HS-5 (cell line): ENCODE results near the gene GMEB2.
"Not testable (repeated sequence)": the region's sequence is repeated elsewhere in the genome, so short reads cannot be mapped to it uniquely, and the experiment has no call there.

Source experiments
- DNase-seq: peaks from one replicate; pipeline ENCODE4 v3.0.0-alpha.2; 2012; ENCODE audit warnings: low read depth

Gene GMEB2

GRCh38 chr20:63626424-63627128 is at the start of gene GMEB2:
TSS of gene GMEB2 (minus strand) at chr20:63627101. CDS start at chr20:63619397, 7,704 bp downstream.
- DNase-seq, result no peak

GRCh38 chr20:63675681-63676368 is 48.9 kb upstream of the GMEB2 start:
- no peak for DNase-seq

GRCh38 chr20:63673951-63674350 is 47.0 kb upstream of the GMEB2 start:
- no peak for DNase-seq

GRCh38 chr20:63672666-63673065 is 45.8 kb upstream of the GMEB2 start:
- DNase-seq, result no peak

- not testable (repeated sequence) for DNase-seq
Observed at GRCh38 chr20:63671695-63672094, 44.8 kb upstream of the GMEB2 start.

- no peak for DNase-seq
Observed at GRCh38 chr20:63668351-63668750, 41.5 kb upstream of the GMEB2 start.

- DNase-seq, result no peak
Observed at GRCh38 chr20:63667858-63668257, 41.0 kb upstream of the GMEB2 start.

GRCh38 chr20:63665708-63666107 is 38.8 kb upstream of the GMEB2 start:
- DNase-seq, result no peak

GRCh38 chr20:63664861-63665594 is 38.1 kb upstream of the GMEB2 start:
- no peak for DNase-seq

GRCh38 chr20:63664143-63664851 is 37.4 kb upstream of the GMEB2 start:
- DNase-seq, result no peak

GRCh38 chr20:63663332-63664066 is 36.6 kb upstream of the GMEB2 start:
- no peak for DNase-seq

- no peak for DNase-seq
Observed at GRCh38 chr20:63662813-63663189, 35.9 kb upstream of the GMEB2 start.

GRCh38 chr20:63661959-63662812 is 35.3 kb upstream of the GMEB2 start:
- no peak for DNase-seq

- no peak for DNase-seq
Observed at GRCh38 chr20:63661108-63661507, 34.2 kb upstream of the GMEB2 start.

GRCh38 chr20:63660622-63661021 is 33.7 kb upstream of the GMEB2 start:
- no peak for DNase-seq

- DNase-seq, result not testable (repeated sequence)
Observed at GRCh38 chr20:63660174-63660573, 33.3 kb upstream of the GMEB2 start.

- no peak for DNase-seq
Observed at GRCh38 chr20:63659370-63659769, 32.5 kb upstream of the GMEB2 start.

GRCh38 chr20:63658749-63659187 is 31.9 kb upstream of the GMEB2 start:
- no peak for DNase-seq

GRCh38 chr20:63657937-63658748 is 31.2 kb upstream of the GMEB2 start, which contains the start of gene RTEL1:
TSS of gene RTEL1 (plus strand) at chr20:63658312. CDS start at chr20:63659403, 1,091 bp downstream.
- peak; percentile 85 for DNase-seq
